K562 (cell line): Measurements from ENCODE around the gene PAK1IP1. TPM values are rescaled to one million over a fixed set of nuclear protein-coding genes. Genes with fewer than 3 reads are reported as not detected.

ENCODE experiments used
- FOS ChIP-seq: IDR thresholded peaks from 3 replicates; pipeline ENCODE4 v1.6.1; 2011; ENCODE audit not compliant: insufficient read length; ENCODE audit errors: extremely low read depth
- FOXJ2 ChIP-seq: fragments of 200-800 bp; sonication (Bioruptor generic); IDR thresholded peaks from 2 replicates; pipeline ENCODE4 v1.6.1; 2016; ENCODE audit warnings: missing genetic modification characterization, missing compliant biosample characterization
- HMG20B ChIP-seq: fragments of 250-450 bp; sonication (Bioruptor Pico); IDR thresholded peaks from 2 replicates; pipeline ENCODE4 v1.5.0; 2021; ENCODE audit warnings: mild to moderate bottlenecking
- HNRNPH1 ChIP-seq: fragments of 200-400 bp; formaldehyde crosslinking; optimal IDR thresholded peaks from 2 replicates; pipeline ENCODE3; 2017; ENCODE audit warnings: low read depth, mild to moderate bottlenecking, low read length, moderate library complexity
- LCOR ChIP-seq: sonication (generic); formaldehyde crosslinking; IDR thresholded peaks from 2 replicates; pipeline ENCODE4 v1.8.0; 2022; ENCODE audit warnings: mild to moderate bottlenecking, missing genetic modification reagents
- MEIS2 ChIP-seq: fragments of 450-650 bp; IDR thresholded peaks from 2 replicates; pipeline ENCODE4 v1.6.1; 2014; ENCODE audit warnings: mild to moderate bottlenecking; ENCODE audit not compliant: partially characterized antibody
- MTA3 ChIP-seq: fragments of 450-650 bp; formaldehyde crosslinking; IDR thresholded peaks from 2 replicates; pipeline ENCODE4 v1.6.1; 2017; ENCODE audit warnings: mild to moderate bottlenecking, borderline replicate concordance
- SP1 ChIP-seq: sonication (generic); formaldehyde crosslinking; IDR thresholded peaks from 2 replicates; pipeline ENCODE4 v1.8.1; 2022; ENCODE audit warnings: mild to moderate bottlenecking, missing genetic modification reagents
- SPI1 ChIP-seq: IDR thresholded peaks from 2 replicates; pipeline ENCODE4 v1.6.1; 2011; ENCODE audit warnings: low read depth, low read length, control low read depth, borderline replicate concordance
- YY1 ChIP-seq, 3 experiments: IDR thresholded peaks; 2 replicates each; pipeline ENCODE4 v1.6.1; 2011; ENCODE audit warnings: low read length in 2 of 3, mild to moderate bottlenecking in 2 of 3, moderate library complexity in 2 of 3, borderline replicate concordance in 1 of 3, control low read depth in 1 of 3, low read depth in 1 of 3; ENCODE audit not compliant: insufficient read depth in 3 of 3, insufficient replicate concordance in 2 of 3, control insufficient read depth in 1 of 3, insufficient read length in 1 of 3; ENCODE audit errors: extremely low read depth in 1 of 3
- polyA plus RNA-seq, 8 experiments: library from polyadenylated mRNA; depleted of rRNA in 4 of 8; stranded (reverse) in 5 of 8; unstranded in 3 of 8; fragments of >200 nt; fragmentation: Nextera tagmentation in 2 of 8; fragmentation: Illumina TruSeq in 1 of 8; extraction: Ambion mirVana in 2 of 8; extraction: Trizol in 1 of 8; gene quantifications; 2 replicates each; pipeline versions ENCODE4 v1.2.1 to v1.2.3, GENCODE V29; 2011 to 2014; ENCODE audit warnings: inconsistent platforms in 1 of 8, missing spikeins in 1 of 8
- total RNA-seq, 7 experiments: library from RNA; depleted of rRNA in 6 of 7; stranded (reverse); fragments of >200 nt in 6 of 7; fragmentation: Illumina TruSeq in 2 of 7; extraction: Trizol in 2 of 7; gene quantifications; 2 replicates each; pipeline versions ENCODE4 v1.2.1 to v1.2.3, GENCODE V29; 2011 to 2021; ENCODE audit warnings: low replicate concordance in 1 of 7
- TF ChIP-seq, protein P1 (sequence below): sonication (generic); formaldehyde crosslinking; IDR thresholded peaks from 2 replicates; pipeline ENCODE4 v1.8.0; 2022; ENCODE audit warnings: mild to moderate bottlenecking, missing genetic modification reagents
- TF ChIP-seq, protein P2 (sequence below): fragments of 200-400 bp; formaldehyde crosslinking; IDR thresholded peaks from 2 replicates; pipeline ENCODE4 v1.6.1; 2017; ENCODE audit warnings: mild to moderate bottlenecking, low read depth, low read length, moderate library complexity
- TF ChIP-seq, protein P3 (sequence below): fragments of 250-450 bp; sonication (Bioruptor Pico); IDR thresholded peaks from 2 replicates; pipeline ENCODE4 v1.4.0; 2020; ENCODE audit warnings: borderline replicate concordance
- TF ChIP-seq, protein P4 (sequence below): fragments of 450-650 bp; IDR thresholded peaks from 2 replicates; pipeline ENCODE4 v1.6.1; 2016; ENCODE audit warnings: low read depth

The PAK1IP1 gene
- total and polyA plus RNA-seq, 9 of the 15 experiments (the other 6 are each of a cell fraction or from before 2014, with no cell fraction given) = 50.0 to 200 (median 87.0) TPM

GRCh38 chr6:10662207-10662606 is 32.6 kb upstream of the PAK1IP1 start (continued):
- TF ChIP-seq, protein P1, sequence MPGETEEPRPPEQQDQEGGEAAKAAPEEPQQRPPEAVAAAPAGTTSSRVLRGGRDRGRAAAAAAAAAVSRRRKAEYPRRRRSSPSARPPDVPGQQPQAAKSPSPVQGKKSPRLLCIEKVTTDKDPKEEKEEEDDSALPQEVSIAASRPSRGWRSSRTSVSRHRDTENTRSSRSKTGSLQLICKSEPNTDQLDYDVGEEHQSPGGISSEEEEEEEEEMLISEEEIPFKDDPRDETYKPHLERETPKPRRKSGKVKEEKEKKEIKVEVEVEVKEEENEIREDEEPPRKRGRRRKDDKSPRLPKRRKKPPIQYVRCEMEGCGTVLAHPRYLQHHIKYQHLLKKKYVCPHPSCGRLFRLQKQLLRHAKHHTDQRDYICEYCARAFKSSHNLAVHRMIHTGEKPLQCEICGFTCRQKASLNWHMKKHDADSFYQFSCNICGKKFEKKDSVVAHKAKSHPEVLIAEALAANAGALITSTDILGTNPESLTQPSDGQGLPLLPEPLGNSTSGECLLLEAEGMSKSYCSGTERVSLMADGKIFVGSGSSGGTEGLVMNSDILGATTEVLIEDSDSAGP (CRISPR knock-in tag) = no peak
- TF ChIP-seq MTA3 (no peak), FOS (no peak), SP1 (no peak), FOXJ2 (tag) (no peak), HMG20B (peak; percentile 79; the same call in 1 of the 2 replicates), MEIS2 (no peak), YY1 (IDR thresholded peaks at IDR 0.05; ENCODE audit: borderline replicate concordance in 1 of 3, control insufficient read depth in 1 of 3, extremely low read depth in 1 of 3, insufficient read depth in 3 of 3, insufficient read length in 1 of 3, insufficient replicate concordance in 2 of 3, low read depth in 1 of 3, low read length in 2 of 3) (no peak), HNRNPH1 (no peak), SPI1 (no peak), LCOR (CRISPR knock-in tag) (no peak)
- TF ChIP-seq, protein P2, sequence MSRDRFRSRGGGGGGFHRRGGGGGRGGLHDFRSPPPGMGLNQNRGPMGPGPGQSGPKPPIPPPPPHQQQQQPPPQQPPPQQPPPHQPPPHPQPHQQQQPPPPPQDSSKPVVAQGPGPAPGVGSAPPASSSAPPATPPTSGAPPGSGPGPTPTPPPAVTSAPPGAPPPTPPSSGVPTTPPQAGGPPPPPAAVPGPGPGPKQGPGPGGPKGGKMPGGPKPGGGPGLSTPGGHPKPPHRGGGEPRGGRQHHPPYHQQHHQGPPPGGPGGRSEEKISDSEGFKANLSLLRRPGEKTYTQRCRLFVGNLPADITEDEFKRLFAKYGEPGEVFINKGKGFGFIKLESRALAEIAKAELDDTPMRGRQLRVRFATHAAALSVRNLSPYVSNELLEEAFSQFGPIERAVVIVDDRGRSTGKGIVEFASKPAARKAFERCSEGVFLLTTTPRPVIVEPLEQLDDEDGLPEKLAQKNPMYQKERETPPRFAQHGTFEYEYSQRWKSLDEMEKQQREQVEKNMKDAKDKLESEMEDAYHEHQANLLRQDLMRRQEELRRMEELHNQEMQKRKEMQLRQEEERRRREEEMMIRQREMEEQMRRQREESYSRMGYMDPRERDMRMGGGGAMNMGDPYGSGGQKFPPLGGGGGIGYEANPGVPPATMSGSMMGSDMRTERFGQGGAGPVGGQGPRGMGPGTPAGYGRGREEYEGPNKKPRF = no peak
- TF ChIP-seq, protein P3, sequence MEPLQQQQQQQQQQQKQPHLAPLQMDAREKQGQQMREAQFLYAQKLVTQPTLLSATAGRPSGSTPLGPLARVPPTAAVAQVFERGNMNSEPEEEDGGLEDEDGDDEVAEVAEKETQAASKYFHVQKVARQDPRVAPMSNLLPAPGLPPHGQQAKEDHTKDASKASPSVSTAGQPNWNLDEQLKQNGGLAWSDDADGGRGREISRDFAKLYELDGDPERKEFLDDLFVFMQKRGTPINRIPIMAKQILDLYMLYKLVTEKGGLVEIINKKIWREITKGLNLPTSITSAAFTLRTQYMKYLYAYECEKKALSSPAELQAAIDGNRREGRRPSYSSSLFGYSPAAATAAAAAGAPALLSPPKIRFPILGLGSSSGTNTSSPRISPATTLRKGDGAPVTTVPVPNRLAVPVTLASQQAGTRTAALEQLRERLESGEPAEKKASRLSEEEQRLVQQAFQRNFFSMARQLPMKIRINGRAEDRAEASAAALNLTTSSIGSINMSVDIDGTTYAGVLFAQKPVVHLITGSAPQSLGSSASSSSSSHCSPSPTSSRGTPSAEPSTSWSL (CRISPR knock-in tag) = peak; percentile 76; the same call in 1 of the 2 replicates
- TF ChIP-seq, protein P4, sequence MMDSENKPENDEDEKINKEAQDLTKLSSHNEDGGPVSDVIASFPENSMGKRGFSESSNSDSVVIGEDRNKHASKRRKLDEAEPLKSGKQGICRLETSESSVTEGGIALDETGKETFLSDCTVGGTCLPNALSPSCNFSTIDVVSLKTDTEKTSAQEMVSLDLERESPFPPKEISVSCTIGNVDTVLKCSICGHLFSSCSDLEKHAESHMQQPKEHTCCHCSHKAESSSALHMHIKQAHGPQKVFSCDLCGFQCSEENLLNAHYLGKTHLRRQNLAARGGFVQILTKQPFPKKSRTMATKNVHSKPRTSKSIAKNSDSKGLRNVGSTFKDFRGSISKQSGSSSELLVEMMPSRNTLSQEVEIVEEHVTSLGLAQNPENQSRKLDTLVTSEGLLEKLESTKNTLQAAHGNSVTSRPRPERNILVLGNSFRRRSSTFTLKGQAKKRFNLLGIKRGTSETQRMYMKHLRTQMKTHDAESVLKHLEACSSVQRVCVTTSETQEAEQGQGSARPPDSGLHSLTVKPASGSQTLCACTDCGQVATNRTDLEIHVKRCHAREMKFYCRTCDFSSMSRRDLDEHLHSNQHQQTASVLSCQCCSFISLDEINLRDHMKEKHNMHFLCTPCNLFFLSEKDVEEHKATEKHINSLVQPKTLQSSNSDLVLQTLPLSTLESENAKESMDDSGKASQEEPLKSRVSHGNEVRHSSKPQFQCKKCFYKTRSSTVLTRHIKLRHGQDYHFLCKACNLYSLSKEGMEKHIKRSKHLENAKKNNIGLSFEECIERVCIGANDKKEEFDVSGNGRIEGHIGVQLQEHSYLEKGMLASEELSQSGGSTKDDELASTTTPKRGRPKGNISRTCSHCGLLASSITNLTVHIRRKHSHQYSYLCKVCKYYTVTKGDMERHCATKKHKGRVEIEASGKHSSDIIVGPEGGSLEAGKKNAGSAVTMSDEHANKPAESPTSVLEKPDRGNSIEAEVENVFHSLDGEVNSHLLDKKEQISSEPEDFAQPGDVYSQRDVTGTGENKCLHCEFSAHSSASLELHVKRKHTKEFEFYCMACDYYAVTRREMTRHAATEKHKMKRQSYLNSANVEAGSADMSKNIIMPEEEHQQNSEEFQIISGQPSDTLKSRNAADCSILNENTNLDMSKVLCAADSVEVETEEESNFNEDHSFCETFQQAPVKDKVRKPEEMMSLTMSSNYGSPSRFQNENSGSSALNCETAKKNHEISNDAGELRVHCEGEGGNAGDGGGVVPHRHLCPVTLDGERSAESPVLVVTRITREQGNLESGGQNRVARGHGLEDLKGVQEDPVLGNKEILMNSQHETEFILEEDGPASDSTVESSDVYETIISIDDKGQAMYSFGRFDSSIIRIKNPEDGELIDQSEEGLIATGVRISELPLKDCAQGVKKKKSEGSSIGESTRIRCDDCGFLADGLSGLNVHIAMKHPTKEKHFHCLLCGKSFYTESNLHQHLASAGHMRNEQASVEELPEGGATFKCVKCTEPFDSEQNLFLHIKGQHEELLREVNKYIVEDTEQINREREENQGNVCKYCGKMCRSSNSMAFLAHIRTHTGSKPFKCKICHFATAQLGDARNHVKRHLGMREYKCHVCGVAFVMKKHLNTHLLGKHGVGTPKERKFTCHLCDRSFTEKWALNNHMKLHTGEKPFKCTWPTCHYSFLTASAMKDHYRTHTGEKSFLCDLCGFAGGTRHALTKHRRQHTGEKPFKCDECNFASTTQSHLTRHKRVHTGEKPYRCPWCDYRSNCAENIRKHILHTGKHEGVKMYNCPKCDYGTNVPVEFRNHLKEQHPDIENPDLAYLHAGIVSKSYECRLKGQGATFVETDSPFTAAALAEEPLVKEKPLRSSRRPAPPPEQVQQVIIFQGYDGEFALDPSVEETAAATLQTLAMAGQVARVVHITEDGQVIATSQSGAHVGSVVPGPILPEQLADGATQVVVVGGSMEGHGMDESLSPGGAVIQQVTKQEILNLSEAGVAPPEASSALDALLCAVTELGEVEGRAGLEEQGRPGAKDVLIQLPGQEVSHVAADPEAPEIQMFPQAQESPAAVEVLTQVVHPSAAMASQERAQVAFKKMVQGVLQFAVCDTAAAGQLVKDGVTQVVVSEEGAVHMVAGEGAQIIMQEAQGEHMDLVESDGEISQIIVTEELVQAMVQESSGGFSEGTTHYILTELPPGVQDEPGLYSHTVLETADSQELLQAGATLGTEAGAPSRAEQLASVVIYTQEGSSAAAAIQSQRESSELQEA = no peak
